Endothelial cell of umbilical vein (primary cell): ENCODE data around the gene RRP1. TPM values are rescaled to one million over a fixed set of nuclear protein-coding genes. Genes with fewer than 3 reads are reported as not detected.

Source experiments
- BruUV-seq: library from RNA; stranded (reverse); fragments of 400-500 nt; replicated peaks from 2 replicates; lab custom pipeline; 2021; lab: Mats Ljungman, UMichigan
- CTCF ChIA-PET: fragments of 300-600, 350-600 bp; sonication (Branson Sonifier 250); formaldehyde crosslinking; loops from one replicate; lab custom pipeline; 2021; ENCODE audit warnings: antibody characterized with exemption, inconsistent platforms; lab: Charles Lee
- POLR2A ChIA-PET: fragments of 300-600, 350-600 bp; sonication (Branson Sonifier 250); formaldehyde crosslinking; loops from one replicate; lab custom pipeline; 2021; ENCODE audit warnings: antibody characterized with exemption, inconsistent platforms; lab: Charles Lee
- DNase-seq: peaks from one replicate; pipeline ENCODE4 v3.0.0-alpha.2; 2011; ENCODE audit warnings: low read depth, low spot score
- FAIRE-seq: peaks from 2 replicates; lab custom pipeline; 2011; peaks lifted over from hg19 to GRCh38; lab: Jason Lieb, UNC
- H2AFZ ChIP-seq: 2 replicates; pipeline ENCODE4 v1.6.0; 2012; ENCODE audit warnings: low read depth, low read length, control low read depth, inconsistent platforms
- H3K27ac ChIP-seq: 2 replicates; pipeline ENCODE4 v1.5.1; 2011; ENCODE audit warnings: low read depth, mild to moderate bottlenecking, control low read depth, low read length, moderate library complexity; ENCODE audit not compliant: insufficient read depth
- H3K27me3 ChIP-seq, 2 experiments: 2 replicates each; pipeline versions ENCODE4 v1.6.0 to v1.6.1; 2011; ENCODE audit warnings: low read length in 2 of 2, mixed read lengths in 1 of 2; ENCODE audit not compliant: control insufficient read depth in 2 of 2, insufficient read depth in 2 of 2
- H3K36me3 ChIP-seq, 2 experiments: 2 replicates in 1 of 2; 3 replicates in 1 of 2; pipeline ENCODE4 v1.5.1; 2011; ENCODE audit warnings: low read length in 2 of 2, mild to moderate bottlenecking in 1 of 2, moderate library complexity in 1 of 2; ENCODE audit not compliant: control insufficient read depth in 2 of 2, insufficient read depth in 2 of 2; ENCODE audit errors: extremely low read depth in 1 of 2
- H3K4me1 ChIP-seq: 3 replicates; pipeline ENCODE4 v1.5.1; 2011; ENCODE audit warnings: mild to moderate bottlenecking, low read length; ENCODE audit not compliant: control insufficient read depth, insufficient read depth; ENCODE audit errors: extremely low read depth
- H3K4me2 ChIP-seq: 2 replicates; pipeline ENCODE4 v1.6.1; 2011; ENCODE audit warnings: low read length, control low read depth, mixed read lengths; ENCODE audit not compliant: insufficient read depth
- H3K4me3 ChIP-seq, 3 experiments: fragments of 200-600 bp in 1 of 3; sonication (generic), shearing (Covaris generic) in 1 of 3; replicated peaks in 1 of 3; 2 replicates each; pipeline ENCODE4 v1.5.1; 2011 to 2016; ENCODE audit warnings: control low read depth in 3 of 3, low read length in 3 of 3, mild to moderate bottlenecking in 2 of 3, inconsistent platforms in 1 of 3, low read depth in 1 of 3, moderate library complexity in 1 of 3; ENCODE audit not compliant: insufficient read depth in 1 of 3
- H3K79me2 ChIP-seq: 2 replicates; pipeline ENCODE4 v1.6.0; 2012; ENCODE audit warnings: low read length, inconsistent platforms; ENCODE audit not compliant: control insufficient read depth, insufficient read depth
- H3K9ac ChIP-seq: replicated peaks from 2 replicates; pipeline ENCODE3; 2011; ENCODE audit warnings: low read length, control low read depth; ENCODE audit not compliant: insufficient read depth; ENCODE audit errors: extremely low read depth
- H3K9me1 ChIP-seq: replicated peaks from 3 replicates; pipeline ENCODE4 v1.6.0; 2011; ENCODE audit warnings: mild to moderate bottlenecking, low read length; ENCODE audit not compliant: control insufficient read depth, insufficient read depth; ENCODE audit errors: extremely low read depth
- H3K9me3 ChIP-seq: replicated peaks from 2 replicates; pipeline ENCODE4 v1.5.1; 2012; ENCODE audit warnings: low read length, inconsistent platforms; ENCODE audit not compliant: control insufficient read depth, insufficient read depth
- H4K20me1 ChIP-seq: replicated peaks from 2 replicates; pipeline ENCODE3; 2011; ENCODE audit warnings: mild to moderate bottlenecking, low read length; ENCODE audit not compliant: control insufficient read depth, insufficient read depth; ENCODE audit errors: extremely low read depth
- EZH2 ChIP-seq: IDR thresholded peaks from 2 replicates; pipeline ENCODE4 v1.6.1; 2012; ENCODE audit warnings: borderline replicate concordance, low read depth, mild to moderate bottlenecking, moderate library complexity, low read length, inconsistent platforms; ENCODE audit not compliant: severe bottlenecking
- FOS ChIP-seq: IDR thresholded peaks from 2 replicates; pipeline ENCODE4 v1.6.1; 2011; ENCODE audit warnings: mild to moderate bottlenecking, low read length, moderate library complexity, borderline replicate concordance; ENCODE audit not compliant: insufficient read depth
- GATA2 ChIP-seq: IDR thresholded peaks from 2 replicates; pipeline ENCODE4 v1.7.0; 2011; ENCODE audit warnings: low read depth, mild to moderate bottlenecking, moderate library complexity, mixed read lengths, low read length; ENCODE audit not compliant: insufficient read length, insufficient read depth
- JUN ChIP-seq: IDR thresholded peaks from 2 replicates; pipeline ENCODE4 v1.6.1; 2011; ENCODE audit warnings: borderline replicate concordance, low read depth; ENCODE audit not compliant: insufficient read length, insufficient read depth
- MYC ChIP-seq: IDR thresholded peaks from one replicate; pipeline ENCODE4 v1.6.1; 2011; ENCODE audit warnings: mild to moderate bottlenecking, low read depth, low read length
- POLR2A ChIP-seq: IDR thresholded peaks from 2 replicates; pipeline ENCODE4 v1.6.1; 2012; ENCODE audit warnings: low read depth, mild to moderate bottlenecking, control low read depth, low read length
- POLR2AphosphoS5 ChIP-seq: IDR thresholded peaks from 2 replicates; pipeline ENCODE4 v1.6.1; 2012; ENCODE audit warnings: low read depth, mild to moderate bottlenecking, control low read depth, low read length, moderate library complexity; ENCODE audit not compliant: insufficient read depth
- dilution Hi-C: fragments of 300-500 bp; cut with MboI; formaldehyde crosslinking; loops from one replicate; pipeline ENCODE4 v1.15.0; 2019; ENCODE audit warnings: low sequenced_read_pairs; ENCODE audit not compliant: extremely low pct_ligation_motif_present
- intact Hi-C: fragments of 100-400 bp; cut with micrococcal nuclease; formaldehyde crosslinking; loops from one replicate; pipeline ENCODE4 v1.10.0; 2022
- polyA plus RNA-seq, 4 experiments: library from polyadenylated mRNA; depleted of rRNA in 3 of 4; stranded (reverse) in 3 of 4; unstranded in 1 of 4; fragments of >200 nt; gene quantifications; 2 replicates each; pipeline versions ENCODE4 v1.2.1 to v1.2.3, GENCODE V29; 2011 to 2012; ENCODE audit warnings: missing spikeins in 1 of 4
- total RNA-seq: library from RNA; stranded (reverse); gene quantifications from 2 replicates; pipeline ENCODE4 v1.2.3, GENCODE V29; 2021
- TF ChIP-seq, protein P1 (sequence below), 2 donors: IDR thresholded peaks; 1 replicate in 1 of 2; 2 replicates in 1 of 2; pipeline ENCODE4 v1.5.1; 2011; ENCODE audit warnings: low read length in 2 of 2, mild to moderate bottlenecking in 2 of 2, moderate library complexity in 2 of 2, control low read depth in 1 of 2, inconsistent platforms in 1 of 2, low read depth in 1 of 2; ENCODE audit not compliant: insufficient read depth in 1 of 2; ENCODE audit errors: extremely low read depth in 1 of 2
- TF ChIP-seq, protein P2 (sequence below): IDR thresholded peaks from 2 replicates; pipeline ENCODE4 v1.6.1; 2011; ENCODE audit not compliant: insufficient read depth, insufficient read length

RRP1 gene
- total and polyA plus RNA-seq, 2 donors (not counting 3 experiments of a cell fraction or from before 2014, with no cell fraction given) = 15.2 to 36.3 TPM

DNA sequence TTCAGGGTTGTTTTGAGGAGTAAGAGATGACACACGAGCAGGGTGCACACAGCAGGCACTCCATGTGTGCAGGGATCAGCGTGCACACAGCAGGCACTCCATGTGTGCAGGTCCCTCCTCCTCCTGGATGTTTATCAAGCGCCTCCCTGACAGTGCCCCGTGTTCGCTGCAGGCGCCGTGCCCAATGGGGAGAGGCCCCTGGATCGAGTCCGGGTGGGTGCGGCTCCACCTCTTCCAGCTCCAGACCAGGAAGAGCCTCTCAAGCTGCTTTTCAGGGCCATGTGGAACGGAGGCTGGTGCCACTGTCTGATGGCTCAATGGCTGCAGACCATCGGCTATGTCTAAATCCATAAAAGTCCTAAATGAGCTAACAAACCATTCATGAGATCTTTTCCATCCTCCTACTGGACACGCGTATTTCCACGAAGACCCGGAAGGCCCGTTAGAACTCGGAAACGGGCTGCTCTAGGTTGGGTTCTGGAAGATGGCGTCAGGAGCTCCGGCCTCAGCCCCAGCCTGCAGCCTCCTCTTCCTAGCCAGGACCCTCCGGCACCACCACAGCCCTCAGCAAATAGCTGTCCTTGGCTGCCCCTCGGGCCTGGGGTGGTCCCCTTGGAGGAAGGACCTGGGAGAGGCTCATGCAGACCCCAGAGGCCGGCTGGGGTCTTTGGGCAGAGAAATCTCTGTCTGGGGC is 36.0 kb downstream of the RRP1 start:
- H3K4me3 ChIP-seq = no peak overlapping the region
- no peaks in the 10 kb centered on the region for H3K9me3 ChIP-seq
- no peaks in the 10 kb centered on the region for H4K20me1 ChIP-seq
- H3K36me3 ChIP-seq = no peaks in the 10 kb centered on the region
- H3K79me2 ChIP-seq = no peaks in the 10 kb centered on the region
- DNase-seq (no peak), FAIRE-seq (no peak)
- dilution Hi-C loops (no loop called here), intact Hi-C loops (loop anchor here (5.0 kb wide), 1 partner anchor 42 kb away; the partner anchor contains the start of gene AGPAT3)
- H3K9me1 ChIP-seq = no peaks in the 10 kb centered on the region
- H3K4me1 ChIP-seq = no peaks in the 10 kb centered on the region
- H2AFZ ChIP-seq = no peak overlapping the region
- no peak overlapping the region for H3K4me2 ChIP-seq
- no peak overlapping the region for H3K27ac ChIP-seq
- POLR2A ChIA-PET = no interaction called here
- no peak overlapping the region for H3K9ac ChIP-seq
- peaks cover 0 to 3% of the 10 kb centered on the region in 2 experiments for H3K27me3 ChIP-seq
- TF ChIP-seq POLR2AphosphoS5 (no peak), JUN (no peak), EZH2 (no peak), GATA2 (no peak), MYC (no peak), FOS (no peak), POLR2A (no peak)
- TF ChIP-seq, protein P1, sequence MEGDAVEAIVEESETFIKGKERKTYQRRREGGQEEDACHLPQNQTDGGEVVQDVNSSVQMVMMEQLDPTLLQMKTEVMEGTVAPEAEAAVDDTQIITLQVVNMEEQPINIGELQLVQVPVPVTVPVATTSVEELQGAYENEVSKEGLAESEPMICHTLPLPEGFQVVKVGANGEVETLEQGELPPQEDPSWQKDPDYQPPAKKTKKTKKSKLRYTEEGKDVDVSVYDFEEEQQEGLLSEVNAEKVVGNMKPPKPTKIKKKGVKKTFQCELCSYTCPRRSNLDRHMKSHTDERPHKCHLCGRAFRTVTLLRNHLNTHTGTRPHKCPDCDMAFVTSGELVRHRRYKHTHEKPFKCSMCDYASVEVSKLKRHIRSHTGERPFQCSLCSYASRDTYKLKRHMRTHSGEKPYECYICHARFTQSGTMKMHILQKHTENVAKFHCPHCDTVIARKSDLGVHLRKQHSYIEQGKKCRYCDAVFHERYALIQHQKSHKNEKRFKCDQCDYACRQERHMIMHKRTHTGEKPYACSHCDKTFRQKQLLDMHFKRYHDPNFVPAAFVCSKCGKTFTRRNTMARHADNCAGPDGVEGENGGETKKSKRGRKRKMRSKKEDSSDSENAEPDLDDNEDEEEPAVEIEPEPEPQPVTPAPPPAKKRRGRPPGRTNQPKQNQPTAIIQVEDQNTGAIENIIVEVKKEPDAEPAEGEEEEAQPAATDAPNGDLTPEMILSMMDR (IDR thresholded peaks at IDR 0.05; ENCODE audit: extremely low read depth in 1 of 2, insufficient read depth in 1 of 2, low read depth in 1 of 2, low read length in 2 of 2) = no peak
- TF ChIP-seq, protein P2, sequence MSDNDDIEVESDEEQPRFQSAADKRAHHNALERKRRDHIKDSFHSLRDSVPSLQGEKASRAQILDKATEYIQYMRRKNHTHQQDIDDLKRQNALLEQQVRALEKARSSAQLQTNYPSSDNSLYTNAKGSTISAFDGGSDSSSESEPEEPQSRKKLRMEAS = no peak
- no TSS peak for BruUV-seq
- CTCF ChIA-PET = interaction anchor here (0.6 to 3.0 kb wide), 11 partner anchors 9 to 150 kb away, joined by 3 to 13 read pairs (median 3); partner anchors contain the start of gene RRP1
